Activated CD4-positive, alpha-beta T cell treated with anti-CD3 and anti-CD28 coated beads, Interleukin-2, amount 50 U/mL, for 16 hours (primary cell): ENCODE results near the gene OPRL1.
"Not testable (repeated sequence)": the region's sequence is repeated elsewhere in the genome, so short reads cannot be mapped to it uniquely, and the experiment has no call there.

Experiments used
- DNase-seq: peaks from one replicate; pipeline ENCODE4 v3.0.0-alpha.2; 2020

The OPRL1 gene

GRCh38 chr20:64073476-64074183 lies 6.3 kb upstream of the OPRL1 start:
- no peak for DNase-seq

GRCh38 chr20:64074184-64074789 lies 5.6 kb upstream of the OPRL1 start:
- no peak for DNase-seq

GRCh38 chr20:64074963-64075362 lies 4.9 kb upstream of the OPRL1 start:
- DNase-seq = no peak

DNA sequence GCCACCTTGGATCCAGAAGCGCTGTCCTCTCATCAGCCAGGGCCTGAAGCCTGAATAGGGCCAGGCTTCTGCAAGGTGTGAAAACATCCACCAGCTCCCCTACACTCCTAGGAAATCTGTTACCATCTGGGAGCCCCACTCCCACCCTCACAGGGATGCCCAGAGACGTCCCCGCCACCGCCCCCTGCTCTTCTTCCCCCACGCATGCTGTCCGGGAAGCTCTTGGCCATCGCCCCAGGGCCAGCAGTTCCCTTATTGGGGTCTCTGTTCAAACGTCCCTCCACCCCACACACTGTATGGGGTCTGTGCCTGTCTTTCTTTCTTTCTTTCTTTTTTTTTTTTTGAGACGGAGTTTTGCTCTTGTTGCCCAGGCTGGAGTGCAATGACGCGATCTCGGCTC lies 4.3 kb upstream of the OPRL1 start:
- DNase-seq = no peak

- no peak for DNase-seq
Observed at GRCh38 chr20:64076061-64076997, 3.6 kb upstream of the OPRL1 start.

GRCh38 chr20:64077094-64077493 lies 2.8 kb upstream of the OPRL1 start:
- peak; percentile 63 for DNase-seq

DNA sequence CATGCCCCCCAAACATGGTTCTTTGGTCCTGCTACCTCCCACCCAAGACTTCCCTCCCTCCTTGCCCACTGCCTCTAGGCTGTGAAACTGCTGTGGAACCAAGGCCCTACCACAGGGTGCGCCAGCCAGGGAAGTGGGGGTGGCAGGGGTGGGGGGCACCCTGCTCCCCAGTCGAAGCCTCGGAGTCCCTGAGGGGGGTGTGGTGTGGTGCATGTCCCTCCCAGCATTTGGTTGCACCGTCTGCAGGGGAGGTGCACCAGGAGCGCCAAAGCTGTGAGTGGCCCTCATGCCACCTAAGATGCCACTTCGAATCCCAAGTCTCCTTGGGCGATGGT lies 2.4 kb upstream of the OPRL1 start:
- DNase-seq = no peak

GRCh38 chr20:64077876-64078551 lies 1.9 kb upstream of the OPRL1 start:
- DNase-seq = peak; percentile 74

DNA sequence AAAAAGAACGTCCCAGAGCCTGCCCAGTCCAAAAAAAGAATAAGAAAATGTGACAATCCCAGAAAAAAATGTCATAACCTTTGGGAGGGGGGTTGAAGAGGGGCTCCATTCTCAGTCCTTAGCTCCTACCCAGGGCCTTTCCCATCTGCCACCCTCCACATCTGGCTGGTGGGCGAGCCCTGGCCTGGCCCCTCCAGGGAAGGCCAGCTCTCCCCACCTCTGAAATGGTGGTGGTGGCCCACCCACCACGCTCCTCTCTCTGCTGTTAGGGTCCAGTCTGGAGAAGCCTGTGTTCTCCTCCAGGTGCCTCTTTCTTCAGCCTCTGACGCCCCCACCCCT lies 979 bp upstream of the OPRL1 start:
- DNase-seq = no peak

DNA sequence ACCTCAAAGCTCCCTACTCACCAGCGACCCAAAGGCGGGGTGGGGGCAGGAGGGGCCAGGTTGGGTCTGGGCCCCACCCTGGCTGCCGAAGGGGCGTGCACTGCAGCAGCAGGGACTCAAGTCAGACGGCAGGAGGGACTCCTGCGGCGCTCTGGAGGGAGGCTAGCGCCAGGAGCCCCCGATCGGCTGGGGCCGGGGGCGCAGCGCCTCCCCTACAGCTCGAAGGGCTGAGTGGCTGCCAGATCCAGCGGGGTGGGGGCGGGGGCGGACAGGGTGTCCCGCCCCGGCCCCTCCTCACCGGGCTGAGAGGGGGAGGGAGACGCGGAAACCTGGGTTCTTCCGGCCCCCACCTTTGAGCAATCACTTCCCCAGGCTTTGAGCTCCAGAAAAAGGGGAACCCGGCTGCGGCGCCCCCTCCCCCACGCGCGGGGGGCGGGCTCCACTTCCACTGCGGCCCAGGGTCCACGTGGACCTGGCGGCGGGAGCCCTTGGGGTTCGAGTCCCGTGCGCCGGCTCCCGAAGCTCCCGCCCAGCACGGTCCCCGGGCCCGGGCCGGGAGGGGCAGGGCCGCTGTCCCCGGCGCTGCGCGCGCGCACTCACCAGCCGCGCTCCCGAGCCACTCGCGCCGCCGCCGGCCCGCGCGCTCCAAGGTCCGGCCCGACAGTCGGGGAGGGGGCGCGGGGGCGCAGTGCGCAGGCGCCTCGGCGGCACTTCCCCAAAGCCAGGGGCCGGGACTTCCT lies 439 bp upstream of the OPRL1 start, which contains the start of gene RGS19:
TSS of gene RGS19 (minus strand) at position 246 of the 740 bp plus-strand sequence. CDS start 2,632 bp downstream, outside the sequence.
- DNase-seq = peak; percentile 79

- no peak for DNase-seq
Observed at GRCh38 chr20:64080813-64081623, 1.1 kb downstream of the OPRL1 start.

- no peak for DNase-seq
Observed at GRCh38 chr20:64081624-64081964, 1.7 kb downstream of the OPRL1 start.

- no peak for DNase-seq
Observed at GRCh38 chr20:64082126-64082731, 2.3 kb downstream of the OPRL1 start.

DNA sequence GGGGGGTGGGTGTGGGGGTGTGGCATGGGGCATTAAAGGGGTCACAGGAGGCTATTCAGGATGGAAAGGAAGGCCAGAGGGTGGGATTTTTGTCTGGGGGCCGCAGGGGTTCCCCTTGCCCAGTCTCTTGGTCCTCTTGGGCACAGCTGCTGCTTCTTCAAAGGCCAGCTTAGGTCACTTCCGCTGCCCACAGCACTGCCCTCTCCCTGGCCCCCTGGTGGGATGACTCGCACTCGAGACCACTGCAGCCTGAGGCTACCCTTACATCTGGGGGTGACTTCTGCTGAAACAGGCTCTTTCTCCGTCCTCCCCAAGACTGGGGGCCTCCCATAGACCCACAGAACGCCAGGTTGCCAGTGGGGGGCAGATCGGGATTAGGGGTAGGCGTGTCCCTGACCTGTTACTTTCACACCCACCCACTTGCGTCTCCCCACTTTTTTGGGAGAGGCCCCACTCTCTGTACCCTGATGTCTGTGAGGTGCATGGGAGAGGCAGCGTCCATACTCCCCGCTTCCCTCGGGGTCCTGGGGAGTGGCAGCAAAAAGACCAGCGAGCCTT lies 3.0 kb downstream of the OPRL1 start:
- no peak for DNase-seq

GRCh38 chr20:64083378-64083803 lies 3.5 kb downstream of the OPRL1 start:
- peak; percentile 74 for DNase-seq

DNA sequence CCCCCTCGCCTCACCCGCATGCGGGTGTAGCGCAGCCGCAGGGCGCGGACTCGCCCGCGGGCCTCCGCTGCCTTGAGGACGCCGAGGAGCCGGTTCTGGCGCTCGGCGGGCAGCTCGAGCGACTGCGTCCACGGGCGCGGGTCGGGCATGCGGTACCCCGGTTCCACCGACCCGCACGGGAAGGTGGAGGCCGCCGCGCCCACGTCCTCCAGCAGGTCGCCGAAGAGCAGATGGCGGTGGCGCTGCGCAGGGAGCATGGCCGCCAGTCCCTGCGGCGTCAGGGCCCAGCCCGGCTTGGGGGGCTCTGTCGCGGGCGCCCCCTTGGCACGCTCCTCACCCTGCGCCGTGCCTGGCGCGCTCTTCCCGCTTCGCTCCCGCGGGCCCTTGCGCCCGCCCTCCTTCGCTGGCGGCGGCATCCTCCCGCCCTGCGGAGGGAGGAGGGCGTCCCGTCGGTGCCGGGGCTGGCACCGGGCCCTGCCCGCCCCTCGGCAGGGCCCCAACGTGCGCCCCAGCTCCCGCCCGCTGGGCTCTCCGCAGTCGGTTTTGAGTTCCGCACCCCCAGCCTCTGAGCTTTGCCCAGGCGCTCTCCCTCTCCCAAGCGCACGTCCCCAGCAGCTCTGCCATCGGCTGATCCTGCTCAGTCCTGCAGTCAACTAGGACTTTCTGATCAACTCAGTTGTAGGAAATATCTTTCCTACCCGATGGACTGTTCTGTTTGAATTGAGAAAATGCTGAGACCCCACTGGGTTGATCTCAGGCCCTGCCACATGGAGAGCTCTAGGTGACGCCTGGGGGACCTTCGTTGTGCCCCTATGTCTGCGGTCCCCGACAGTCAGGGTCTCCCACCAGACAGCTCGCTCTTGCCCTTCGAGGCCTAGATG lies 4.2 kb downstream of the OPRL1 start, which contains the start of gene LKAAEAR1:
TSS of gene LKAAEAR1 (minus strand) at position 595 of the 881 bp plus-strand sequence. CDS start at position 416, 179 bp downstream.
- DNase-seq = no peak

- DNase-seq = no peak
Observed at GRCh38 chr20:64084685-64085152, 4.8 kb downstream of the OPRL1 start.

DNA sequence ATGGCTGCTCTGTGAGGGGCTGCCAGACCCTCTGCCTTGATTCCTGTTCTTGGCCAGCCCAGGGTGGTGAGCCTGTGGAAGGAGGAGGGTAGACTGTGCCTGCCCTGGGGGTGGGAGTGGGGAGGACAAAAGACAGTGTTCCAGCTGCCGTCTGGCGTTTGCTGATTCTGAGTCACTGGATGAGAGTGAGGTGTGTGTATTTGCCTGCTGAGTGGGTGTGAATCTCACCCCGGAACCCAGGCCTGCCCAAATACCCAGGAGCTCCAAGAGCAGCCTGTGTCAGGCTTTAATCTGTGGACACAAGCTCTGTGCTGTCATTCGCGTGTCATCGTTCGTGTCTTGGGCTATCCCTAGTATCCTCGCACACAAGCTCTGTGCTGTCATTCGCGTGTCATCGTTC lies 6.9 kb downstream of the OPRL1 start:
- DNase-seq = no peak

- not testable (repeated sequence) for DNase-seq
Observed at GRCh38 chr20:64087226-64087825, 7.4 kb downstream of the OPRL1 start.
